ENCODE data around the gene HTR3D. TPM values are rescaled to one million over a fixed set of nuclear protein-coding genes. Genes with fewer than 3 reads are reported as not detected.
"Not testable (repeated sequence)": the region's sequence is repeated elsewhere in the genome, so short reads cannot be mapped to it uniquely, and the experiment has no call there.

Gene HTR3D
- total RNA-seq, 1 donor from 2014 or later, result not detected

GRCh38 chr3:184066211-184066610, 34.7 kb downstream of the HTR3D start:
- no peak for DNase-seq (ENCODE audit: low spot score)

DNA sequence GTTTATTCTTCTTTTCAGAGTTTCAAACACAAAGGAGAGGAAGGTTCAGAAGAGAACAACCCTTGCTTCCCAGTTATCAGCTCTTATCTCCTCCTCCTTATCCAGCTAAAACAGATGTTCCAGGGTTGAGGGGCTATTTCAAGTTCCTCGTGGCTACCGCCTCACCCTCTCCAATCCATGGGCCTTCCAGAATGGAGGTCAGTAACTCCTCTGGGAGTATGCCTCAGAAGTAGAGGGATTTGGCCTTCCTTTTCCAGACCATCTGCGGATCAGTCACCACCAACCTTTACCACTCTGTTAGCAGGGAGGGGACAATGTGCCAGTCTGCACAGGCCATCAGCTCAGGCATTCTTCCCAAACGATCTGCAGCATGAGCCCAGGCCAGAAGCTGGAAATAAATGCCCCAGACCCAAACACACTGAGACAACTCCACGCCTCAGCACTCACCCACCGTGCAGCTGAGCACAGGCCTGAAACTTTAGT, 36.1 kb downstream of the HTR3D start:
- DNase-seq (ENCODE audit: low spot score), result no peak

- DNase-seq (ENCODE audit: low spot score), result no peak
Observed at GRCh38 chr3:184068344-184068743, 36.8 kb downstream of the HTR3D start.

GRCh38 chr3:184071142-184071541, 39.6 kb downstream of the HTR3D start:
- DNase-seq (ENCODE audit: low spot score), result not testable (repeated sequence)

DNA sequence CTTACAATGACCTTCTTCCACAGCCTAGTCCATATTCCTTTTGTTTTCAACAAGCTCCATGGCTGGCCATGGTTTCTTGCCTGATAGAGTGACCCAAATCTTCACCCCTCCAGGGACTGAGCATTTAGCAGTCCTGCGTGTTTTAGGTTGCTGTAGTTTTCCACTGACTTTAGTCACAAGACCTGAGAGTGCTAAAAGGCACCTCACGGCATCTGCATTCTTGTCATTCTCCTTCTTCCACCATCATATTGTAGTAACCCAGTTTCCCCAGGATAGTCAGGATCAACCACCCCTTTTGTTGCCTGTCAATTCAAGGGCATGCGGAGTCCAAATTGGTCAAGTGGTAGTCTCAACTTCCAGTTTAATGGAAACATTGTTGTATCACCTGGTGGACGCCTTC, 42.1 kb downstream of the HTR3D start:
- no peak for DNase-seq (ENCODE audit: low spot score)

DNA sequence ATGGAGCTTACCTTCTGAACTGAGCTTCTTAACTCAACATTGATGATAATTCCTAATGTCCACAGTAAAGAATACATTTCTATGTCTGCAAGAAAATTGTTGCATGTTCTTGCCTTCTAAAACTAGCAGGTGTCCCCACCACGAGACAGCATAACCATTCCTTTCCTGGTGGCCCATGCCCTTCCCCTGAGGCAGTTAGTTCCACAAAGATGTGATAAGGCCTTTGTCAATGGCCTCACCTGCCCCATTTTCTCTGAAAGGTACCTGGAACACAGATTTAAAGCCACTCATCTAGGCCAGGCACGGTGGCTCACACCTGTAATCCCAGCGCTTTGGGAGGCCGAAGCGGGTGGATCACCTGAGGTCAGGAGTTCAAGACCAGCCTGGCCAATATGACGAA, 44.4 kb downstream of the HTR3D start:
- no peak for DNase-seq (ENCODE audit: low spot score)

GRCh38 chr3:184077881-184078280, 46.3 kb downstream of the HTR3D start:
- DNase-seq (ENCODE audit: low spot score), result no peak

DNA sequence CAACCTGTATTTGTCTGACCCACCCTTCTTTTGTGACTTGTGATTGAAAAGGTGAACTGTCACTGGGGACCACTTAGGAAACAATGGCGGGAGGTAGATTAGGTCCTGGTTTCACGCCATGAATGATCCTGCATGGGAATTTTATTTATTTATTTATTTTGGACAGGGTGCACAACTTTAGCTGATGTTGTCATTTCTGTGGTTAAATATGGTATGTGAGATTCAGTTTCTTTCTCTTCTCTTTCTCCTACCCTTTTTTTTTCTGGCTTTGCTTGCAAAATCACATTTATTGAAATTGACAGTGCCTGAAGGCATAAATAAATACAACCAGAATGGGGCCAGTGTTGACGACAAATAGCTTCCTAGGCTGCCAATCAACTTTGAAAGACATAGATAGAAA, 47.3 kb downstream of the HTR3D start:
- DNase-seq (ENCODE audit: low spot score), result no peak

DNA sequence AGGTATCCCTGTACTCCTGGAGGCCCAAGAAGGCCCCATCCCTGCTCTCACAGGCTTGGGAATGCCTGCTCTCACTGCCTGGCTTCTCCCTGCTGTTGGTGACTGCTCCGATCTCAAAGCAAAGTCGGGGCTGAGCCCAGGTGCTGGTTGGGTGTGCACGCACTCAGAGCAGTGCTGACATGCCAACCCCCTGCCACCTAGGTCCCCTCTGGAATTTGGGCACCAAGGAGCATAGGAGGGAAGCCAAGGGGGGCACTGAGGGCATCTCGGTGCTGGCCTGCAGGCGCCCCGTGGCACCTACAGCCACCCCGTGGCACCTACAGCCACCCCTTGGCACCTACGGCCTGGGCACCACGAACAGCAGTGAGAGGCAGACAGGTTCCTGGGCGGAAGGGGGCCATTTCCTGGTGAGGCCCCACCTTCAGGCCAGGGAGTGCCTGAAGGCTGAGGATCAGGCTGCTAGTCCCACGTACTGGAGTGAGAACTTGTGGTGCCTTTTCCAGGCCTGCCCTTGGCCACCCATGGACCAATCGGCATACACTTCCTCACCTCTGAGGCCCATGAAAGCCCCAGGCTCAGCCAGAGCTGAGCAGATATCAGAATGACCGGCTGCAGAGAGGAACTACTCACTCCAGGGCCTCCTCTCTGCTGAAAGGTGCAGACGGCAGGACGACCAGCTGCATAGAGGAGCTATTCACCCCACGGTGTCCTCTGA, 49.7 kb downstream of the HTR3D start:
- no peak for DNase-seq (ENCODE audit: low spot score)

DNA sequence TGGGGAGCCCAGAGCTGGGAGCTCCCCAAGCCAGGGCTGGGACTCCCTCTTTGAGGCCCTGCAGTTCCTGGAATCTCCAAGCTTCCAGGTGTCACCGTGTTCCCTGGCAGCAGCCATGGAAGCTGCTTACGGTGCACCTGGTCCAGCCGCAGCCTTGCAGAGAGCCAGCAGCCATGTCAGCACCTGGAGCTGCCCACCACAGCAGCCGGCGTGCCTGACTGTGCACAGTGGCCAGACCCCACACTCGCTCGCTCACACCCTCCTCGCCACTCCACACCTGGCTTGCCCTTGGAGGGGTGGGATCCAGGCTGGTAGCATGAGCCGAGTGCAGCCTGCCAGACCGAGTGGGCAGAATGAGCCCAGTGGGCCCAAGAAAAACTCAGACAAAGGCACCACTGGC, 50.5 kb downstream of the HTR3D start:
- DNase-seq (ENCODE audit: low spot score), result no peak

DNA sequence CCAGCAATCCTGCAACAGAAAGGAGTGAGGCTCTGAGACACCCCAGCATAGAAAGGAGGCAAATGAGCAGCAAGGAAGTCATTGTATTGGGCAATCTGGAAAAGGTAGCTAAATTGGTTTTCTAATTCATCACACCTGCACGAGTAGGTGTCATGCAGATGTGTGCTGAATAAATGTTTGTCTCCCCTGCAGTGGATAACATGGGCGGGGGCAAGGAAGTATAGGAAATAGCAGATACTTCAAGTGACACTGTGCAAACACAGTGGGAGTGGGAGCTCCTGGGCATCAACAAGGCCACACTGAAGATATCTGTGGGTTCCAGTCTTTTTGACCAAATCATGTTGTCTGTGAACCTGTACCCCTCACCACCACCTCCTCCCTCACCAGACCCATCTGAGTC, 50.9 kb downstream of the HTR3D start:
- DNase-seq (ENCODE audit: low spot score), result no peak

- no peak for DNase-seq (ENCODE audit: low spot score)
Observed at GRCh38 chr3:184085389-184085852, 53.9 kb downstream of the HTR3D start.

Other genes with a start within 250 kb of the HTR3D start
- gene MAP6D1, start 206.2 kb upstream of the HTR3D start, total RNA-seq (ENCODE audit: insufficient read depth, low replicate concordance), result 5.8 TPM
- 50.1 TPM for gene PARL, start 146.9 kb upstream of the HTR3D start, total RNA-seq (ENCODE audit: insufficient read depth, low replicate concordance)
- 19.7 TPM for gene ABCC5, start 13.9 kb upstream of the HTR3D start, total RNA-seq (ENCODE audit: insufficient read depth, low replicate concordance)
- not detected for gene HTR3C, start 21.3 kb downstream of the HTR3D start, total RNA-seq (ENCODE audit: insufficient read depth, low replicate concordance)
- 0.72 TPM for gene HTR3E, start 65.3 kb downstream of the HTR3D start, total RNA-seq (ENCODE audit: insufficient read depth, low replicate concordance)
- 24.3 TPM for gene EIF2B5, start 103.6 kb downstream of the HTR3D start, total RNA-seq (ENCODE audit: insufficient read depth, low replicate concordance)
- gene DVL3, start 123.6 kb downstream of the HTR3D start, total RNA-seq (ENCODE audit: insufficient read depth, low replicate concordance), result 28.9 TPM
- 287 TPM for gene AP2M1, start 143.1 kb downstream of the HTR3D start, total RNA-seq (ENCODE audit: insufficient read depth, low replicate concordance)
- 45.3 TPM for gene ABCF3, start 154.5 kb downstream of the HTR3D start, total RNA-seq (ENCODE audit: insufficient read depth, low replicate concordance)
- 1.7 TPM for gene VWA5B2, start 197.8 kb downstream of the HTR3D start, total RNA-seq (ENCODE audit: insufficient read depth, low replicate concordance)
- 27.7 TPM for gene ALG3, start 217.2 kb downstream of the HTR3D start, total RNA-seq (ENCODE audit: insufficient read depth, low replicate concordance)
- not detected for gene EEF1AKMT4, start 217.9 kb downstream of the HTR3D start, total RNA-seq (ENCODE audit: insufficient read depth, low replicate concordance)
- gene CAMK2N2, start 229.8 kb downstream of the HTR3D start, total RNA-seq (ENCODE audit: insufficient read depth, low replicate concordance), result not detected
- not detected for gene ECE2, start 244.3 kb downstream of the HTR3D start, total RNA-seq (ENCODE audit: insufficient read depth, low replicate concordance)